GM12892 (cell line): ENCODE data around the gene BGN.

Experiments
- POLR2A ChIP-seq: IDR thresholded peaks from 2 replicates; pipeline ENCODE4 v1.6.1; 2011; ENCODE audit warnings: low read depth, low read length, control low read depth
- POLR2AphosphoS5 ChIP-seq: IDR thresholded peaks from 2 replicates; pipeline ENCODE4 v1.6.1; 2011; ENCODE audit warnings: low read depth, low read length, control low read depth
- TAF1 ChIP-seq: IDR thresholded peaks from 2 replicates; pipeline ENCODE4 v1.6.1; 2011; ENCODE audit warnings: low read depth, mild to moderate bottlenecking, control low read depth, low read length, borderline replicate concordance

- no peak for TF ChIP-seq POLR2A
- TF ChIP-seq TAF1: no peak
- no peak for TF ChIP-seq POLR2AphosphoS5
These were observed 21.3 kb downstream of the BGN start for GRCh38 chrX:153516073-153516472.
